ENCODE results near the gene FSTL5. TPM values are rescaled to one million over a fixed set of nuclear protein-coding genes. Genes with fewer than 3 reads are reported as not detected.

FSTL5 gene
- total and polyA plus RNA-seq, 2 donors (not counting 3 experiments of a cell fraction or from before 2014, with no cell fraction given): 1.3 to 1.9 TPM

DNA sequence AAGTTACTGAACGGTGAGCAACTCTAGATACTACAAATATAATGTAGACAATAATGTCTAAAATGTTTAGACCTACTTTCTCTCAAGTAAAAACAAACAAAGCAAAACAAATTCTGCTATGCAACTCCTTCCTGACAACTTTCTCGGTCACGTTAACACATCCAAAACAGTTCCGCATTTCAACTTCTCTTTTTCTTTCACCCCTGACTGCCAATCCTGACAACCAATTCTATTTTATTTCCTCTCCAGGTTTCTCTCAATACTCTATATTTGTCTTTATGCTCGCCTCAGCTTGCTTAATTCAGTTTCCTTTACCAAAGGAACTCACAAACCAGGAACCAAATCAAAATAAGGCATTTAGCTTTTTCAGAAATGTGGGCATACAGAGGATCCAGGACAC, 513.0 kb downstream of the FSTL5 start:
- H2AFZ ChIP-seq (ENCODE audit: low read depth, low read length): no peak overlapping the region
- ChIA-PET CTCF (no interaction called here), POLR2A (no interaction called here)
- no peak overlapping the region for H3K27ac ChIP-seq (ENCODE audit: insufficient read depth, low read depth, low read length)
- no peak overlapping the region for H3K9ac ChIP-seq (replicated peaks; ENCODE audit: extremely low read depth, insufficient read depth, low read length)
- no peaks in the 10 kb centered on the region for H4K20me1 ChIP-seq (replicated peaks; ENCODE audit: control insufficient read depth, extremely low read depth, insufficient read depth, low read length)
- no TSS peak for BruUV-seq (replicated peaks)
- no peaks in the 10 kb centered on the region for H3K36me3 ChIP-seq (ENCODE audit: control insufficient read depth in 2 of 2, extremely low read depth in 1 of 2, insufficient read depth in 2 of 2, low read length in 2 of 2)
- TF ChIP-seq GATA2 (IDR thresholded peaks at IDR 0.05; ENCODE audit: insufficient read depth, insufficient read length, low read depth, low read length): no peak
- no peaks in the 10 kb centered on the region for H3K79me2 ChIP-seq (ENCODE audit: control insufficient read depth, insufficient read depth, low read length)
- no peaks in the 10 kb centered on the region for H3K9me3 ChIP-seq (replicated peaks; ENCODE audit: control insufficient read depth, insufficient read depth, low read length)
- H3K4me1 ChIP-seq (ENCODE audit: control insufficient read depth, extremely low read depth, insufficient read depth, low read length): no peaks in the 10 kb centered on the region
- intact Hi-C loops (cut with micrococcal nuclease) (no loop called here), dilution Hi-C loops (cut with MboI; ENCODE audit: extremely low pct_ligation_motif_present, low sequenced_read_pairs) (no loop called here)
- DNase-seq (ENCODE audit: low read depth, low spot score) (no peak), FAIRE-seq (no peak)
- H3K9me1 ChIP-seq (replicated peaks; ENCODE audit: control insufficient read depth, extremely low read depth, insufficient read depth, low read length): no peaks in the 10 kb centered on the region
- H3K4me3 ChIP-seq (replicated peaks in 1 of 3; ENCODE audit: insufficient read depth in 1 of 3, low read depth in 1 of 3, low read length in 3 of 3): no peak overlapping the region
- H3K27me3 ChIP-seq (ENCODE audit: control insufficient read depth in 2 of 2, insufficient read depth in 2 of 2, low read length in 2 of 2): no peaks in the 10 kb centered on the region
- no peak overlapping the region for H3K4me2 ChIP-seq (ENCODE audit: insufficient read depth, low read length)

DNA sequence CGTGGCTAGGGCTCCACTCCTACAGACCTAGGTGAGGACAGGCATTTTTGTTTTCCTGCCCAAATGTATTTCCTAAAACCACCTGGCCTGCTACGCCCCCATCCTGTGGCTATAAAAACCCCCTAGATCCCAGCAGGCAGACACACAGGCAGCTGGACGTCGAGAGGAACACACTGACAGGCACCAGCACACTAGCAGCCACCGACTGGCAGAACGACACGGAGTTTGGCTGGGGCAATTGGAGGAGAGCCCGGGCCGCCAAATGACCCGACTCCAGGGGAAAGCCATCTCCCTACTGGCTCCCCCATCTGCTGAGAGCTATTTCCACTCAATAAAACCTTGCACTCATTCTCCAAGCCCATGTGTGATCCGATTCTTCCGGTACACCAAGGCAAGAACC, 516.0 kb downstream of the FSTL5 start:
- no peaks in the 10 kb centered on the region for H3K36me3 ChIP-seq (ENCODE audit: control insufficient read depth in 2 of 2, extremely low read depth in 1 of 2, insufficient read depth in 2 of 2, low read length in 2 of 2)
- H3K4me3 ChIP-seq (replicated peaks in 1 of 3; ENCODE audit: insufficient read depth in 1 of 3, low read depth in 1 of 3, low read length in 3 of 3): no peak overlapping the region
- H3K27me3 ChIP-seq (ENCODE audit: control insufficient read depth in 2 of 2, insufficient read depth in 2 of 2, low read length in 2 of 2): no peaks in the 10 kb centered on the region
- intact Hi-C loops (cut with micrococcal nuclease): no loop called here
- no peak overlapping the region for H3K27ac ChIP-seq (ENCODE audit: insufficient read depth, low read depth, low read length)
- peaks cover 3% of the 10 kb centered on the region for H3K4me1 ChIP-seq (ENCODE audit: control insufficient read depth, extremely low read depth, insufficient read depth, low read length)
- CTCF ChIA-PET: no interaction called here
- no peaks in the 10 kb centered on the region for H3K9me3 ChIP-seq (replicated peaks; ENCODE audit: control insufficient read depth, insufficient read depth, low read length)
- no peak overlapping the region for H3K9ac ChIP-seq (replicated peaks; ENCODE audit: extremely low read depth, insufficient read depth, low read length)
- no peaks in the 10 kb centered on the region for H3K79me2 ChIP-seq (ENCODE audit: control insufficient read depth, insufficient read depth, low read length)
- BruUV-seq (replicated peaks): no TSS peak
- no peak overlapping the region for H2AFZ ChIP-seq (ENCODE audit: low read depth, low read length)
- FAIRE-seq: no peak
- H3K4me2 ChIP-seq (ENCODE audit: insufficient read depth, low read length): no peak overlapping the region
- TF ChIP-seq, protein P1, sequence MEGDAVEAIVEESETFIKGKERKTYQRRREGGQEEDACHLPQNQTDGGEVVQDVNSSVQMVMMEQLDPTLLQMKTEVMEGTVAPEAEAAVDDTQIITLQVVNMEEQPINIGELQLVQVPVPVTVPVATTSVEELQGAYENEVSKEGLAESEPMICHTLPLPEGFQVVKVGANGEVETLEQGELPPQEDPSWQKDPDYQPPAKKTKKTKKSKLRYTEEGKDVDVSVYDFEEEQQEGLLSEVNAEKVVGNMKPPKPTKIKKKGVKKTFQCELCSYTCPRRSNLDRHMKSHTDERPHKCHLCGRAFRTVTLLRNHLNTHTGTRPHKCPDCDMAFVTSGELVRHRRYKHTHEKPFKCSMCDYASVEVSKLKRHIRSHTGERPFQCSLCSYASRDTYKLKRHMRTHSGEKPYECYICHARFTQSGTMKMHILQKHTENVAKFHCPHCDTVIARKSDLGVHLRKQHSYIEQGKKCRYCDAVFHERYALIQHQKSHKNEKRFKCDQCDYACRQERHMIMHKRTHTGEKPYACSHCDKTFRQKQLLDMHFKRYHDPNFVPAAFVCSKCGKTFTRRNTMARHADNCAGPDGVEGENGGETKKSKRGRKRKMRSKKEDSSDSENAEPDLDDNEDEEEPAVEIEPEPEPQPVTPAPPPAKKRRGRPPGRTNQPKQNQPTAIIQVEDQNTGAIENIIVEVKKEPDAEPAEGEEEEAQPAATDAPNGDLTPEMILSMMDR (IDR thresholded peaks at IDR 0.05; ENCODE audit: extremely low read depth in 1 of 2, insufficient read depth in 1 of 2, low read depth in 1 of 2, low read length in 2 of 2): no peak
- TF ChIP-seq POLR2AphosphoS5 (IDR thresholded peaks at IDR 0.05; ENCODE audit: insufficient read depth, low read depth, low read length) (no peak), GATA2 (IDR thresholded peaks at IDR 0.05; ENCODE audit: insufficient read depth, insufficient read length, low read depth, low read length) (no peak), EZH2 (IDR thresholded peaks at IDR 0.05; ENCODE audit: borderline replicate concordance, low read depth, low read length, severe bottlenecking) (no peak), MYC (IDR thresholded peaks at IDR 0.05; ENCODE audit: low read depth, low read length) (no peak), JUN (IDR thresholded peaks at IDR 0.05; ENCODE audit: borderline replicate concordance, insufficient read depth, insufficient read length, low read depth) (no peak), FOS (IDR thresholded peaks at IDR 0.05; ENCODE audit: borderline replicate concordance, insufficient read depth, low read length) (no peak), POLR2A (IDR thresholded peaks at IDR 0.05; ENCODE audit: low read depth, low read length) (no peak)
- TF ChIP-seq, protein P2, sequence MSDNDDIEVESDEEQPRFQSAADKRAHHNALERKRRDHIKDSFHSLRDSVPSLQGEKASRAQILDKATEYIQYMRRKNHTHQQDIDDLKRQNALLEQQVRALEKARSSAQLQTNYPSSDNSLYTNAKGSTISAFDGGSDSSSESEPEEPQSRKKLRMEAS (IDR thresholded peaks at IDR 0.05; ENCODE audit: insufficient read depth, insufficient read length): no peak
- dilution Hi-C loops (cut with MboI; ENCODE audit: extremely low pct_ligation_motif_present, low sequenced_read_pairs): no loop called here
- no peak for DNase-seq (ENCODE audit: low read depth, low spot score)
- H3K9me1 ChIP-seq (replicated peaks; ENCODE audit: control insufficient read depth, extremely low read depth, insufficient read depth, low read length): no peaks in the 10 kb centered on the region
- POLR2A ChIA-PET: no interaction called here
- no peaks in the 10 kb centered on the region for H4K20me1 ChIP-seq (replicated peaks; ENCODE audit: control insufficient read depth, extremely low read depth, insufficient read depth, low read length)

Data from endothelial cell of umbilical vein (primary cell).